ENCODE data around the gene RSRC2. TPM values are rescaled to one million over a fixed set of nuclear protein-coding genes. Genes with fewer than 3 reads are reported as not detected.
"Not testable (repeated sequence)": the region's sequence is repeated elsewhere in the genome, so short reads cannot be mapped to it uniquely, and the experiment has no call there.

RSRC2 gene
- total RNA-seq, 1 experiment from 2014 or later, result 88.0 TPM

DNA sequence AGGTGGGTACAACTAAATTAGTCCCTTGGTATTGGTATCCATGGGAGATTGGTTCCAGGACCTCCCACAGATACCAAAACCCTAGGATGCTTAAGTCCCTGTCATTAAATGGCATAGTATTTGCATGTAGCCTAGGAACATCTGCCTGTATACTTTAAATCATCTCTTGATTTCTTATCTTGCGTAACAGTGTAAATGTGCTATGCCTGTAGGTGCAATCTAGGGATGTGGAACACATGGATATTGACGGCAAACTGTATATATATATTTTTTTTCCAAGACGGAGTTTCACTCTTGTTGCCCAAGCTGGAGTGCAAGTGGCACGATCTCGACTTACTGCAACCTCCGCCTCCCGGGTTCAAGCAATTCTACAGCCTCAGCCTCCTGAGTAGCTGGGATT lies 1.8 kb upstream of the RSRC2 start:
- no peaks in the 10 kb centered on the region for H3K4me1 ChIP-seq
- H3K27me3 ChIP-seq, result no peaks in the 10 kb centered on the region
- H3K36me3 ChIP-seq, result peaks cover 37% of the 10 kb centered on the region
- H3K27ac ChIP-seq, result no peak overlapping the region
- no peaks in the 10 kb centered on the region for H3K9me3 ChIP-seq (replicated peaks)
- H3K4me3 ChIP-seq, result no peak overlapping the region
- DNase-seq, result no peak

DNA sequence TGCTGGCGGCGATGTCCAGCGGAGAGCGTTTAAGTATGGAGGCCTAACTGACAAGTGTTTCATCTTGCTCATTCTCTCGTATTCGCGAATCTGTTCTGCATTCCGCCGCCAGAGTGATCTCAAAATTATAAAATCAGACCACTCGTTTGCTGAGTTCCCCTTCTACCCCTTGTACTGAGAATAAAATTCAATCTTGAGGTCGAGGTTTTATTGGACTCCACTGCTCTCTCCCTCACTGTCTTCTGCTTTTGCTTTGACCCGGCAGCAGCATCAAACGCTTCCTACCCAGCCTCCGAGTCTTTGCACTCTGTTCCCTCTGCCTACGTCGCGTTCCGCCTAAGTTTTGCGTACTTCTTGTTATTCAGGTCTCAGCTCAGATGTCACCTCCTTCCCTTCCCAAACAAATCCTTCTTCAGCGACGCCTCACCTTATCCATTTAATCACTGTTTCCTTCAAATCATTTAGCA lies 775 bp upstream of the RSRC2 start:
- H3K36me3 ChIP-seq, result peaks cover 45% of the 10 kb centered on the region
- DNase-seq, result peak; percentile 27 to 53

DNA sequence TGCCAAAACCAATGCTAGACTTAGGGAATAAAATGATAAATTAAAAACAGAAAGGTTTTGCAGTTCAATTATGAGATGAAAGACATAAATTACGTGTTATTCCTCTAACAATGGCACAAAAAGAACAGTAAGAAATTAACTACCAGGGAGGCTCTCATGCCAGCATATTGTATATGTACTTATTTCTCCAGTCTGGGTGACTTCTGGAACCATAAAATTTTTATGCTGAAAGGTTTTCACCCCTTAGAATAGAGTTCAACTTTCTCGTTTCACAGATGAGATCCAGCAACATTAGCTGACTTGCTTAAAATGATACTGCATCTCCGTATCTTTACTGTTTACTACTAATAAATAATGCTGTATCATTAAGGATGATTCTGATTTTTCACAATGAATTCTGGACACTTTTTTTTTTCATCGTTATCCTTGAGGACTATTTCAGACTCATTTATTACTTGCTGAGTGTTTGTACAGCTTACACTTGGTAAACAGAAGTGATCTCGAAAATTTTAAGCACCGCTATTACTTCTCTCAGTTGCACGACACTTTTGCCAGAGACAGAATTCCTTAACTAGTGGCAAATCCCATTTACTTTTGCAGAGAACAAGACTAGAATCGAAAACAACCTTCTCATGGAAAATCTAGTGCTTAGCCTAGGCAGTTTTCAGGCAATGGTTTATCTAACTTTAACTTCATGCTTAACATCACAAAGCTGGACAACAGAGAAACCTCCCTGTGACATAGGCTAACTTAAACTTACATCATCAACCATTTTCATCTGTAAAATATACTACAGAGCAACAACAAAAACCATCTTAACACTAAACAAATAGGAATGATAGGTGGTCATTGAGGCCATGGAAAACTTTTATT lies 2.7 kb downstream of the RSRC2 start:
- peaks cover 64% of the 10 kb centered on the region for H3K36me3 ChIP-seq
- DNase-seq, result no peak
- no peaks in the 10 kb centered on the region for H3K9me3 ChIP-seq (replicated peaks)
- peak overlapping the region; percentile 88 for H3K4me3 ChIP-seq
- H3K27ac ChIP-seq, result no peak overlapping the region
- no peaks in the 10 kb centered on the region for H3K27me3 ChIP-seq
- no peaks in the 10 kb centered on the region for H3K4me1 ChIP-seq

More for the DNA sequence above, 775 bp upstream of the RSRC2 start:
- Histone ChIP-seq H3K4me3 (peak overlapping the region; percentile 88), H3K27ac (peak overlapping the region; percentile 99), H3K4me1 (no peaks in the 10 kb centered on the region), H3K9me3 (replicated peaks) (no peaks in the 10 kb centered on the region), H3K27me3 (no peaks in the 10 kb centered on the region)

- Histone ChIP-seq H3K4me3 (no peak overlapping the region), H3K36me3 (peaks cover 69% of the 10 kb centered on the region), H3K27me3 (no peaks in the 10 kb centered on the region), H3K4me1 (peaks cover 4% of the 10 kb centered on the region; the same call in 1 of the 2 replicates), H3K9me3 (replicated peaks) (no peaks in the 10 kb centered on the region), H3K27ac (no peak overlapping the region)
- no peak for DNase-seq
Measured at GRCh38 chr12:122523280-122523679, 3.5 kb downstream of the RSRC2 start.

- Histone ChIP-seq H3K27me3 (no peaks in the 10 kb centered on the region), H3K4me1 (peaks cover 10% of the 10 kb centered on the region; the same call in 1 of the 2 replicates), H3K4me3 (no peak overlapping the region), H3K27ac (no peak overlapping the region), H3K9me3 (replicated peaks) (no peaks in the 10 kb centered on the region), H3K36me3 (peaks cover 92% of the 10 kb centered on the region)
- DNase-seq, result no peak
Measured at GRCh38 chr12:122520676-122521075, 6.1 kb downstream of the RSRC2 start.

DNA sequence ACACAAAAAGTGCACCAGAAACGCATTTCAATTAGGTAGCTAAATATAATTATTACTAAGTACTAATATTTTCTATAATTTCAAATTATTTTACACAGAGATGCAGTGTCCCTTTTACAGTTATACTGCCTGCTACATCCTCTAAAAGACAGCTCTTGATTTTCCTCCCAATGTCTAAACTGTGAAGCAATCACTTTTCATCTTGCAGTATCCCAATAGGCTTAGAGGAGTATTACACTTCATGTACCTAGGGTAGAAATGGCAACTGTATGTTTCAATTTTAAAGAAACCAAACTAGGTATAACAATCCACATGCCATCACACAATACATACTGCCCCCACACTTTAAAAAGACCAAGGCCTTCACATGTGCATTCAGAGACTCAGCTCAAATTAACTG lies 7.3 kb downstream of the RSRC2 start:
- Histone ChIP-seq H3K9me3 (replicated peaks) (no peaks in the 10 kb centered on the region), H3K36me3 (peaks cover 96% of the 10 kb centered on the region), H3K4me3 (no peak overlapping the region), H3K4me1 (peaks cover 10% of the 10 kb centered on the region; the same call in 1 of the 2 replicates), H3K27me3 (no peaks in the 10 kb centered on the region), H3K27ac (no peak overlapping the region)
- no peak for DNase-seq

GRCh38 chr12:122518908-122519307 lies 7.8 kb downstream of the RSRC2 start:
- Histone ChIP-seq H3K27ac (no peak overlapping the region), H3K27me3 (no peaks in the 10 kb centered on the region)

DNA sequence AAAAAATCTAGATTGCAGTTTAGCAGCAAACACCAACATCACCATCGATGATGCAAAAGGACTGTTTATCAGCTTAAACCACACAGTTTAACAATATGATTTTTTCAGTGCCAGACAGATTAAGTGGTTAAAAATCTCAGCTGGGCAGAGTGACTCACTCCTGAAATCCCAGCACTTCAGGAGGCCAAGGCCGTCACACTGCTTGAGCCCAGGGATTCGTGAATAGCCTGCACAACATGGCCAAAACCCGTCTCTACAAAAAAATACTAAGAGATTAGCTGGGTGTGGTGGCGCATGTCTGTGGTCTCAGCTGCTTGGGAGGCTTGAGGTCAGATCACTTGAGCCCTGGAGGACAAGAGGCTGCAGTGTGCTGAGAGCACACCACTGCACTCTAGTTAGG lies 8.9 kb downstream of the RSRC2 start:
- Histone ChIP-seq H3K4me3 (no peak overlapping the region), H3K9me3 (replicated peaks) (no peaks in the 10 kb centered on the region), H3K27ac (no peak overlapping the region), H3K27me3 (no peaks in the 10 kb centered on the region), H3K4me1 (peaks cover 10% of the 10 kb centered on the region; the same call in 1 of the 2 replicates), H3K36me3 (peaks cover 96% of the 10 kb centered on the region)
- peak; percentile 79 to 81 for DNase-seq

More at GRCh38 chr12:122518908-122519307, 7.8 kb downstream of the RSRC2 start:
- Histone ChIP-seq H3K36me3 (peaks cover 96% of the 10 kb centered on the region), H3K4me1 (peaks cover 10% of the 10 kb centered on the region; the same call in 1 of the 2 replicates), H3K4me3 (no peak overlapping the region), H3K9me3 (replicated peaks) (no peaks in the 10 kb centered on the region)
- no peak for DNase-seq

- peaks cover 10% of the 10 kb centered on the region; the same call in 1 of the 2 replicates for H3K4me1 ChIP-seq
- no peak overlapping the region for H3K27ac ChIP-seq
- no peaks in the 10 kb centered on the region for H3K9me3 ChIP-seq (replicated peaks)
- no peaks in the 10 kb centered on the region for H3K27me3 ChIP-seq
- H3K36me3 ChIP-seq, result peaks cover 96% of the 10 kb centered on the region
- no peak for DNase-seq
- H3K4me3 ChIP-seq, result no peak overlapping the region
Measured at GRCh38 chr12:122516544-122517361, 10.0 kb downstream of the RSRC2 start.

DNA sequence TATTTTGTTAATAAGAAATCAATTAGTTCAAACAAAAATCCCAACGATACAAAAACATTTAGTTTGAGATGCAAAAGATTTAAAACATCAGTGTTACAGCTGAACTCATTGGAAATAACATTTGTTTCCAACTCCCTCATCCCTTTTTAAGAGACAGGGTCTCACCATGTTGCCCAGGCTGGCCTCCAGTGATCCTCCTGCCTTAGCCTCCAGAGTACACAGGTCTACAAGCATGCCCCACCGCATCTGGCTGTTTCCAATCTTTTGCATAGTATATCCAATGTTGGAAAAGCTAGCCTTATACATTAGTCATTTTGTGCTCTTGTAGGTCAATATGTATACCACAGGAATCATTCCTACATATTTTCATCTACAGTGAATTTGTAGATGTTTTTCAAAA lies 11.5 kb downstream of the RSRC2 start:
- peaks cover 96% of the 10 kb centered on the region for H3K36me3 ChIP-seq
- H3K9me3 ChIP-seq (replicated peaks), result no peaks in the 10 kb centered on the region
- H3K27ac ChIP-seq, result no peak overlapping the region
- DNase-seq, result no peak
- H3K4me1 ChIP-seq, result peaks cover 10% of the 10 kb centered on the region; the same call in 1 of the 2 replicates
- H3K4me3 ChIP-seq, result no peak overlapping the region
- no peaks in the 10 kb centered on the region for H3K27me3 ChIP-seq

GRCh38 chr12:122513660-122514059 lies 13.1 kb downstream of the RSRC2 start:
- DNase-seq, result no peak
- Histone ChIP-seq H3K27me3 (no peaks in the 10 kb centered on the region), H3K4me3 (no peak overlapping the region), H3K4me1 (peaks cover 7% of the 10 kb centered on the region; the same call in 1 of the 2 replicates), H3K9me3 (replicated peaks) (no peaks in the 10 kb centered on the region), H3K36me3 (peaks cover 96% of the 10 kb centered on the region), H3K27ac (no peak overlapping the region)

GRCh38 chr12:122513028-122513427 lies 13.7 kb downstream of the RSRC2 start:
- not testable (repeated sequence) for DNase-seq; H3K4me1 ChIP-seq; H3K27ac ChIP-seq; H3K4me3 ChIP-seq; H3K9me3 ChIP-seq (replicated peaks); H3K27me3 ChIP-seq
- H3K36me3 ChIP-seq, result peaks cover 96% of the 10 kb centered on the region

GRCh38 chr12:122508163-122508562 lies 18.6 kb downstream of the RSRC2 start:
- Histone ChIP-seq H3K36me3 (peaks cover 97% of the 10 kb centered on the region), H3K4me1 (no peaks in the 10 kb centered on the region), H3K9me3 (replicated peaks) (no peaks in the 10 kb centered on the region), H3K4me3 (no peak overlapping the region), H3K27me3 (no peaks in the 10 kb centered on the region), H3K27ac (no peak overlapping the region)
- DNase-seq, result no peak

DNA sequence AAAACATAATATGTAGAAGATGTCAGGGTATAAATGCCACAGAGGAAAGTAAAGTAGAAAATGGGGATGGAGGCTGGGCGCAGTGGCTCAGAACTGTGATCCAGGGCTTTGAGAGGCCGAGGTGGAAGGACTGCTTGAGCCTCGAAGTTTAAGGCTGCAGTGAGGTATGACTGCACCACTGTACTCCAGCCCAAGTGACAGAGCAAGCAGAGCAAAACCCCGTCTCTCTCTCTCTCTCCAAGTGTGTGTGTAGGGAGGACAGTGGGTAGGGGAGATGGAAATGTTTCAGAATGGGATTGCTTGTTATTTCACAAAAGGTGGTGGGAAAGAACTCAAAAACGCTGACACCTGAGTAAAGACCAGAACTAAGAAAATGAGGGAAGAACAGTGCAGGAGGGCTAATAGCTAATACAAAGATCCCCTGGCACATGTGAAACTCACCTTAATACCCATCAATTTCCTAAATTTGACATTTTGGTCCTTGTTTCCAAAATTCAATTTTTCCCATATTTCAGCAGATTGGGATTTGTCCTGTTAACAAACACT lies 20.3 kb downstream of the RSRC2 start:
- no peak overlapping the region for H3K27ac ChIP-seq
- H3K36me3 ChIP-seq, result peaks cover 82% of the 10 kb centered on the region
- H3K4me3 ChIP-seq, result no peak overlapping the region
- DNase-seq, result no peak
- H3K9me3 ChIP-seq (replicated peaks), result no peaks in the 10 kb centered on the region
- H3K27me3 ChIP-seq, result no peaks in the 10 kb centered on the region
- no peaks in the 10 kb centered on the region for H3K4me1 ChIP-seq

Measured in SJCRH30 (cell line).